GM12875 (cell line): ENCODE measurements around the gene DPP9.

Source experiments
- H3K4me3 ChIP-seq: one replicate; pipeline ENCODE4 v1.5.1; 2011; ENCODE audit warnings: low read depth, low read length, control low read depth
- TF ChIP-seq, protein P1 (sequence below): IDR thresholded peaks from 2 replicates; pipeline ENCODE4 v1.5.1; 2011; ENCODE audit warnings: low read depth, mild to moderate bottlenecking, control low read depth, inconsistent platforms, low read length, moderate library complexity, borderline replicate concordance; ENCODE audit not compliant: insufficient read depth

Gene DPP9

GRCh38 chr19:4647676-4648644 lies 75.7 kb downstream of the DPP9 start:
- peak overlapping the region; percentile 6 for H3K4me3 ChIP-seq
- TF ChIP-seq, protein P1, sequence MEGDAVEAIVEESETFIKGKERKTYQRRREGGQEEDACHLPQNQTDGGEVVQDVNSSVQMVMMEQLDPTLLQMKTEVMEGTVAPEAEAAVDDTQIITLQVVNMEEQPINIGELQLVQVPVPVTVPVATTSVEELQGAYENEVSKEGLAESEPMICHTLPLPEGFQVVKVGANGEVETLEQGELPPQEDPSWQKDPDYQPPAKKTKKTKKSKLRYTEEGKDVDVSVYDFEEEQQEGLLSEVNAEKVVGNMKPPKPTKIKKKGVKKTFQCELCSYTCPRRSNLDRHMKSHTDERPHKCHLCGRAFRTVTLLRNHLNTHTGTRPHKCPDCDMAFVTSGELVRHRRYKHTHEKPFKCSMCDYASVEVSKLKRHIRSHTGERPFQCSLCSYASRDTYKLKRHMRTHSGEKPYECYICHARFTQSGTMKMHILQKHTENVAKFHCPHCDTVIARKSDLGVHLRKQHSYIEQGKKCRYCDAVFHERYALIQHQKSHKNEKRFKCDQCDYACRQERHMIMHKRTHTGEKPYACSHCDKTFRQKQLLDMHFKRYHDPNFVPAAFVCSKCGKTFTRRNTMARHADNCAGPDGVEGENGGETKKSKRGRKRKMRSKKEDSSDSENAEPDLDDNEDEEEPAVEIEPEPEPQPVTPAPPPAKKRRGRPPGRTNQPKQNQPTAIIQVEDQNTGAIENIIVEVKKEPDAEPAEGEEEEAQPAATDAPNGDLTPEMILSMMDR: 0 out of 2 replicates have a peak, but pooled peaks have one; percentile 3

- TF ChIP-seq, protein P1: no peak
- H3K4me3 ChIP-seq: no peak overlapping the region
Measured at GRCh38 chr19:4645718-4646117, 77.9 kb downstream of the DPP9 start.

DNA sequence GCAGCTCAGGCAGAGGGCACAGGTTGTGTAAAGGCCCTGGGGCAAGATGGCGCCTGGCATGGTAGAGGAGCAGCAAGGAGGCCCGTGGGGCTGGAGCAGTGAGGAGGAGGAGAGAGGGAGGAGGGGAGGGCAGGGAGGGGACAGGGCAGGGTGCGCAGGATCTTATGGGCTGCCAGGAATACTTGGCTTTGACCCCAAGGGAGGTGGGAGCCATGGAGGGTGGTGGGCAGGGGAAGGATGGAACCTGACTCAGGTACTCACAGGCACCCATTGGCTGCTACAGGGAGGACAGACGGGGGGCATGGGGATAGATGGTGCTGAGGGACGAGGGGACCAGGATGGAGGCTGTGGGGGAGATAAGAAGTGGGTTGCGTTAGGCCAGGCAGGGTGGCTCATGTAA lies 81.0 kb downstream of the DPP9 start:
- H3K4me3 ChIP-seq: no peak overlapping the region
- TF ChIP-seq, protein P1: no peak

DNA sequence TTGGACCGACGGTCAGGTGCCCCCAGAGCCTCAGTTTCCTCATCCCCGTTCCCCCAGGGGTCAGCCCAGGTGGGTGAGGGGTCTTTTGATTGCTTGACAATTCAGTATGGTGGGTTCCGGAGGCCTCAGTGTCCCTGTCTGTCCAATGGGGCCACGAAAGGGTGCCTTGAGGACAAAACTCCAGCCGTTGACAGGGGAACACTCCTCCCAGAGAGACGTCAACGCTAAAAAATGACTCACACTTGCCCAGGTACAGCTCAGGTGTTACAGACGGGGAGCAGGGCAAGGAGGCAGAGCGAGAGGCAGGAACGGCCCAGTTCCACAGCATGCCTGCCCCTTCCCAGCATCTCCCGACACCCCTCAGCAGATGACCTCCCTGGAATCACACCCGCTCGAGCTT lies 82.5 kb downstream of the DPP9 start:
- H3K4me3 ChIP-seq: no peak overlapping the region
- TF ChIP-seq, protein P1: no peak

GRCh38 chr19:4640247-4641000 lies 83.2 kb downstream of the DPP9 start:
- H3K4me3 ChIP-seq: peak overlapping the region; percentile 91

GRCh38 chr19:4639531-4640246 lies 84.0 kb downstream of the DPP9 start:
- H3K4me3 ChIP-seq: peak overlapping the region; percentile 91
- TF ChIP-seq, protein P1: no peak

More at GRCh38 chr19:4640247-4641000, 83.2 kb downstream of the DPP9 start:
- TF ChIP-seq, protein P1: no peak
